Measurements from ENCODE around the gene DNAJC16. TPM values are rescaled to one million over a fixed set of nuclear protein-coding genes. Genes with fewer than 3 reads are reported as not detected.
"Not testable (repeated sequence)": the region's sequence is repeated elsewhere in the genome, so short reads cannot be mapped to it uniquely, and the experiment has no call there.

DNAJC16 gene
- total RNA-seq: 17.1 TPM
- long read RNA-seq, full-length matches to known transcripts: 3 of 7 reads
- long read RNA-seq, partial matches to known transcripts: 0 of 7 reads
- long read RNA-seq, other reads (novel, unspliced or antisense): 4 of 7 reads

GRCh38 chr1:15526490-15527339, at the start of gene DNAJC16:
DNAJC16 (plus strand) TSS chr1:15526848; CDS start chr1:15529106, 2,258 bp downstream.
- ATAC-seq: peak; percentile 62
- DNase-seq: peak; percentile 97
- intact Hi-C loops (cut with micrococcal nuclease): no loop called here

DNA sequence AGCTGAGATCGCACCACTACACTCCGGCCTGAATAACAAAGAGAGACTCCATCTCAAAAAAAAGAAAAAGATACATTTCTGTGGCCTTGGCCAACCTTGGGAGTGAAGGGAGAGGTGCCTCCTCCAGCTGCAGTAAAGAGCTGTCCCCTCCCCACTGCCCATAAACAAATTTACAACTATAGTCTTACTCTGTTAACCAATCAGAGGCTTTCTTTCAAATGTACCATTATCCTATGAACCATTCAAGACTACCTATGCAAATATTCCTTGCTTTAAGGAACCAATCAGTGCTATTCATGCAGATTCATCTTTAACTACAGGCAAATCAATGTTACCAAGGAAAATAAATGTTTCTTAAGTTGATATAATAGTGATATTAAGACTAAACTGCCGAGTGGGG, 49.7 kb upstream of the DNAJC16 start:
- no peak for DNase-seq
- intact Hi-C loops (cut with micrococcal nuclease): no loop called here
- ATAC-seq: no peak

GRCh38 chr1:15477646-15478212, 48.9 kb upstream of the DNAJC16 start:
- intact Hi-C loops (cut with micrococcal nuclease): no loop called here
- no peak for DNase-seq
- ATAC-seq: no peak

DNA sequence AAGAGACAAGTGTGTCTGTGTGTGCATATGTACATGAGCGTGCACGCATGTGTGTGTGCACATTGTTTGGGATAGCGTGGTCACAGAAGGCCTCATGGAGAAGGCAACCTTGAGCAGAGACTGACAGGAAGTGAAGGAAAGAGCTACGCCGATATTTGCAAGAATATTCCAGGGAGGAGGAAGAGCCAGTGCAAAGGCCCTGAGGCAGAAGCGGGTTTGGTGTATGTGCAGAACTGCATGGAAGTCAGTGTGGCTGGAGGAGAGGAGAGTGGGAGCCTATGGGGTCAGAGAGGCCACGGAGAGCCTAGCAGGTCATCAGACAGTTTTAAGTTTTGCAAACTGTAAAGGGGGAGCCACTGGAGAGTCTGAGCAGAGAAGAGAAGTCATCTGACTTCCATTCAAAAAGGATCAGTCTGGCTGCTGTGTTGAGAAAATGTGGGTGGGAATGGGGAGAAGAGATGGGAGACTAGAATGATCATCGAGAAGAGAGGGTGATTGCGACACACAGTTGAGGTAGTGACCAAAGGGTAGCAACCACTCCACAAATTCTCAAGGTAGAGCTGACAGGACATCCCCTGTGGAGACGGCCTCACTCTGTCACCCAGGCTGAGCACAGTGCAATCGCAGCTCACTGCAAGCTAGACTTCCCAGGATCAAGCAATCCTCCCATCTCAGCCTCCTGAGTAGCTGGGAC, 46.8 kb upstream of the DNAJC16 start:
- DNase-seq: no peak
- ATAC-seq: no peak
- intact Hi-C loops (cut with micrococcal nuclease): no loop called here

GRCh38 chr1:15482455-15482854, 44.2 kb upstream of the DNAJC16 start:
- DNase-seq: not testable (repeated sequence)
- ATAC-seq: peak; percentile 79

GRCh38 chr1:15482983-15483543, 43.6 kb upstream of the DNAJC16 start:
- intact Hi-C loops (cut with micrococcal nuclease); ATAC-seq; DNase-seq: not testable (repeated sequence)

More at GRCh38 chr1:15482455-15482854, 44.2 kb upstream of the DNAJC16 start:
- intact Hi-C loops (cut with micrococcal nuclease): not testable (repeated sequence)

- intact Hi-C loops (cut with micrococcal nuclease): no loop called here
- DNase-seq: no peak
- no peak for ATAC-seq
Measured at GRCh38 chr1:15483971-15484370, 42.7 kb upstream of the DNAJC16 start.

DNA sequence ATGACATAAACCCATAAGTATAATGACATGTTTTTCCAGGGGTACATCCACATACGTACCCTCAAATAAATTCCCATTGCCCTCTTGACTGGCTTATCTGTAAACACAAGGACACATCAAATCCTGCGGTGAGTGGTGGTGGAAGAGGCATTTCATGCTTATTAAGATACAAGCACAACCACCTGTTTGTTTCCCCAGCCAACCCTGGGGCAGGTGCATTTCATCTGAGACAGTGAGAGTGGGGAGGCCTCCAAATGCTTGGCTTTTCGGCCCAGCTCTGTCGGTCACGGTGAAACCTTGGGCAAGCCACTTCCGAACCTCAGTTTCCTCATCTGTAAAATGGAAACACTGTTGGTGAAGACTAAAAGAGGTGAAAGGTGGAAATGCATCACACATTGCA, 42.2 kb upstream of the DNAJC16 start:
- ATAC-seq; DNase-seq; intact Hi-C loops (cut with micrococcal nuclease): not testable (repeated sequence)

DNA sequence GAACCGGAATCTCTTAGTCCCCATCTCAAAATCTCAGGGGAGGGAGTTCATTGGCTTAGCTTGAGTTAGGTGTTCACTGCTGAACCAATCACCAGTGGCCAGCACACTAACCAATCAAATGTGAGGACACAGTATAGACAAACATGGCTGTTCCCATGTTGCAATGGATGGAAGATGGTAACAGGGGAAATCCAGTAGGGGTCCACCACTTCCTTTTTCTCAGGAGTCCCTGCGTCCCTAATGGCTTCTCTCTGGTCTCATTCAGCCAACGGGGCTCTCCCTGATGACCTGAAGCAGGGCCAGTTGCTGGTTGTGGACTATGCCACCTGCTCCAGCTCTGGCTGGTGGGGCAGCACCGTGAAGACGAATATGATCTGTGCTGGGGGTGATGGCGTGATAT, 41.0 kb upstream of the DNAJC16 start:
- ATAC-seq: no peak
- intact Hi-C loops (cut with micrococcal nuclease): no loop called here

DNA sequence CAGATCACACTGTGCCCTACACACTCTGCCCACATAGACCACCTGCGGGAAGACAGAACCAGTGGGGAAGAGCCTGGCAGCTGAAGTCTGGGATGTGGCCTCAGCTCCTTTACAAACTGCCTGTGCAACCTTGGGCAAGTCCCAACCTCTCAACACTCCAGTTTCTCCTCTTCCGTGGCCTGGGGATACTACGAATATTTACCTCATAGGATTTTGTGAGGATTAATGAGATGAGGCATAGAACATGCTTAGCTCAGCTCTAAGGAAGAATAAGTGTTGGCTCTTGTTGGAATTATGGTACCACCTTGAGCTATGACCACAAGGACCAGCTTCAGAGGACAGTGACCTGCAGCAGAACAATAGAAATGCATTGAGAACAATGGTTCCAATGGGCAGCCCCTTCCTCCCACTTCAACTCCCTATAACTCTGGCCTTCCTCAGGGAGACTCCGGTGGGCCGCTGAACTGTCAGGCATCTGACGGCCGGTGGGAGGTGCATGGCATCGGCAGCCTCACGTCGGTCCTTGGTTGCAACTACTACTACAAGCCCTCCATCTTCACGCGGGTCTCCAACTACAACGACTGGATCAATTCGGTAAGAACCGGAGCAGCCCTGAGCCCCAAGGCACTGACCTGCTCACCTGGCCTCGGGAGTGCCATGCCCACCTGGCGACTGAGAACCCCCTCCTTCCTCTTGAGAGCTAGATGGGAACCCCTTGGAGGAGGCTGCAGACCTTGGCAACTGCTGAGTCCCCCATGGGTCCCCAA, 39.6 kb upstream of the DNAJC16 start:
- DNase-seq; ATAC-seq; intact Hi-C loops (cut with micrococcal nuclease): not testable (repeated sequence)

More for the DNA sequence above, 41.0 kb upstream of the DNAJC16 start:
- DNase-seq: no peak

GRCh38 chr1:15488371-15488770, 38.3 kb upstream of the DNAJC16 start:
- DNase-seq (no peak), ATAC-seq (no peak)
- intact Hi-C loops (cut with micrococcal nuclease): no loop called here

- intact Hi-C loops (cut with micrococcal nuclease): no loop called here
- DNase-seq: peak; percentile 41
- peak; percentile 52 for ATAC-seq
Measured at GRCh38 chr1:15489052-15489736, 37.5 kb upstream of the DNAJC16 start.

- DNase-seq; intact Hi-C loops (cut with micrococcal nuclease); ATAC-seq: not testable (repeated sequence)
Measured at GRCh38 chr1:15491010-15491409, 35.6 kb upstream of the DNAJC16 start.

GRCh38 chr1:15492596-15492995, 34.1 kb upstream of the DNAJC16 start:
- intact Hi-C loops (cut with micrococcal nuclease): no loop called here

GRCh38 chr1:15493869-15494390, 32.7 kb upstream of the DNAJC16 start:
- no peak for ATAC-seq
- no peak for DNase-seq
- intact Hi-C loops (cut with micrococcal nuclease): no loop called here

More at GRCh38 chr1:15492596-15492995, 34.1 kb upstream of the DNAJC16 start:
- DNase-seq (peak; percentile 70), ATAC-seq (peak; percentile 92)

DNA sequence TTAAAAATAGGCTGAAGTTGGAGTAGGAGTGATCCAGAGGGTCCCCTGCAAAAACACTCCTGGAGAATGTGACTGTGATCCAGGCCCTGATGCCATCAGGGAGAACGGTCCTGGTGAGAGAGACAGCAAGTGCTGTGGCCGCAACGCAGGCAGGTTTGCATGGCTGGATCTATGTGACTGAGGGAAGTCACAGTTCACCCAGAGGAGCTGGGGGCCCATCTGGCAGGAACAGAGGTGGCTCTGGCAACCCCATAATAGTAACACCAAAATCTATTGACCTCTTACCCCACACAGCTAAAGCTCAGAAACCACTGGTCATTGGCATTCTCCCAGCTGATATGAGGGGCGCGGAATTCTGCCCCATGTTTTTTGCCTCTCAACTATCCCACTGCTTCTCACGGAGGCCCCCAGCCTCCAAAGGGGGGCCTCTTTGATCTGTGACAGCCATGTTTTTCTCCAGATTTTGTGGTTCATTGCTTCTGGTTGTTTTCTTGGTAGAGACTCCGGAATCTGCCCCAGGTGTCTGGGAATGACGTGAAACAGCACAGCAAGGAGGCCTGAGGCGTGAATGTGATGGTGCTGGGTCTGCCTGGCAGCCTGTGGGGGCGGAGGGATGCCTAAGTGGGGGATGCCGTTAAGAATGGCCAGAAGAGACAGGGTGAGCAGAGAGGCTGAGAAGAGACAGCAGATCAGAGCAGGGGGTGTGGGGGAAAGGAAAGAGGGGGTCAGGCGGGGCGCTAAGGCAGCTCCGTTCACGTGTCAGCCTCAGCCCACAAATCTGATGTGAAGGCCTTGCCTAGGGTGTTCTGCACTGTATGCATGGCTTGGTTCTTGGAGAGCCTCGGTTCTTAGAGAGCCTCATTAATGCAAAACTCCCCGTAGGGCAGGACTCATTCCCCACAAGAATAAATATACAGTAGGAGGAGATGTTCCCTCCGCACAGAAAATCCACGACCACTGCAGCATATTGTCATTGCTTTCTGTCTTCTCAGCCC, 26.2 kb upstream of the DNAJC16 start:
- no peak for ATAC-seq
- intact Hi-C loops (cut with micrococcal nuclease): no loop called here
- no peak for DNase-seq
